ENCODE data around the gene IRF4.

DNA sequence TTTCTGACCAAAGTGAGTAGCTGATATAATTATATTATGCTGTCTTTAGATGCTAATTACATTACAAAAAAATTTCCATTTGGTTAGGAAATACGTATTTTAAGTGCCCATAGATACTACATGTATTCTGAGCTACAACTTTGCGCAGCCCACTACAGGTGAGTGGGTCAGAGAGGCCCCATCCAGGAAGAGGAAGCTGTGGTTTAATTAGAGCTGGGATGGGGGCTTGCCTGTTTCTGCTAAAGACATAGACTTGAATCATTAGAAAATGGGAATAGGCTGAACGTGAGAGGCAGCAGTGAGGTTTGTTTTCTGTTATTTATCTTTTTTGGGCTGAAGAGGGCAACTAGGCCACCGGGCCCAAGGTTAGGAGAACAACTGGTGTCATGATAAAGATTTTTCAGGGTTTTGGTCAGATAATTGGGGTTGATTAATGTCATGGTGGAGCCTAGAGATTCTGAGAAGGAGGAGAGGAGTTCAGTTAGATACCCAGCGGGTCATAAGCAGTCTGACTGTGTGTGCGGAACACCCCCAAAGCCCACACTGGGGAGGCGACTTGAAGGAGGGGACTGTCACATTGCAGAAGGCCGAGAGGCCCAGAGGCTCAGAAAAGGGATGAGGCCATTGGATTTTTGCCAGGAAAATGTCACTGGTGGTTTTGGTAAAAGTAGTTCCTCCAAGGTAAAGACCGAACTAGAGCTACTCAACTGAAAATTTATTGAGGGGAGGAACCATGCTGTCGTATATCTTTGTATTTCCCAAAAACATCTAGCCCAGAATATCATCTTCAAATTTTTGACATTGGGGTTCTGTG, 14.5 kb upstream of the IRF4 start:
- TF ChIP-seq, protein P1, sequence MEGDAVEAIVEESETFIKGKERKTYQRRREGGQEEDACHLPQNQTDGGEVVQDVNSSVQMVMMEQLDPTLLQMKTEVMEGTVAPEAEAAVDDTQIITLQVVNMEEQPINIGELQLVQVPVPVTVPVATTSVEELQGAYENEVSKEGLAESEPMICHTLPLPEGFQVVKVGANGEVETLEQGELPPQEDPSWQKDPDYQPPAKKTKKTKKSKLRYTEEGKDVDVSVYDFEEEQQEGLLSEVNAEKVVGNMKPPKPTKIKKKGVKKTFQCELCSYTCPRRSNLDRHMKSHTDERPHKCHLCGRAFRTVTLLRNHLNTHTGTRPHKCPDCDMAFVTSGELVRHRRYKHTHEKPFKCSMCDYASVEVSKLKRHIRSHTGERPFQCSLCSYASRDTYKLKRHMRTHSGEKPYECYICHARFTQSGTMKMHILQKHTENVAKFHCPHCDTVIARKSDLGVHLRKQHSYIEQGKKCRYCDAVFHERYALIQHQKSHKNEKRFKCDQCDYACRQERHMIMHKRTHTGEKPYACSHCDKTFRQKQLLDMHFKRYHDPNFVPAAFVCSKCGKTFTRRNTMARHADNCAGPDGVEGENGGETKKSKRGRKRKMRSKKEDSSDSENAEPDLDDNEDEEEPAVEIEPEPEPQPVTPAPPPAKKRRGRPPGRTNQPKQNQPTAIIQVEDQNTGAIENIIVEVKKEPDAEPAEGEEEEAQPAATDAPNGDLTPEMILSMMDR (IDR thresholded peaks at IDR 0.05 in 8 of 11, conservative IDR thresholded peaks at IDR 0.05 in 3 of 11), result no peak
- no peak for TF ChIP-seq POLR2A (IDR thresholded peaks at IDR 0.05)
